Esophagus squamous epithelium (tissue), 5 donors: ENCODE results near the gene CELA3B. TPM values are rescaled to one million over a fixed set of nuclear protein-coding genes. Genes with fewer than 3 reads are reported as not detected.
"Not testable (repeated sequence)": the region's sequence is repeated elsewhere in the genome, so short reads cannot be mapped to it uniquely, and the experiment has no call there.

Source experiments
- DNase-seq: peaks from one replicate; lab custom pipeline; 2025; lab: John Stamatoyannopoulos, UW
- H3K27ac ChIP-seq, 4 donors: fragments of 200-600 bp; sonication (generic); one replicate each; pipeline ENCODE4 v1.5.1; 2016 to 2019; ENCODE audit warnings: mild to moderate bottlenecking in 1 of 4
- H3K27me3 ChIP-seq, 4 donors: fragments of 200-600 bp; sonication (generic); 1 replicate in 3 of 4; 2 replicates in 1 of 4; pipeline versions ENCODE4 v1.5.1 to v1.6.0; 2017 to 2021; ENCODE audit warnings: antibody characterized with exemption in 1 of 4
- H3K36me3 ChIP-seq, 3 donors: fragments of 200-600 bp; sonication (generic); one replicate each; pipeline ENCODE4 v1.5.1; 2016 to 2019
- H3K4me1 ChIP-seq, 3 donors: fragments of 200-600 bp; sonication (generic); one replicate each; pipeline ENCODE4 v1.5.1; 2017 to 2019
- H3K4me3 ChIP-seq, 4 donors: fragments of 200-600 bp; sonication (generic); 1 replicate in 3 of 4; 2 replicates in 1 of 4; pipeline ENCODE4 v1.5.1; 2016 to 2019; ENCODE audit warnings: mild to moderate bottlenecking in 2 of 4, moderate library complexity in 1 of 4
- H3K9me3 ChIP-seq, 3 donors: fragments of 200-600 bp; sonication (generic); one replicate each; pipeline ENCODE4 v1.5.1; 2016 to 2019
- POLR2A ChIP-seq, 4 donors: fragments of 450-650 bp; IDR thresholded peaks; one replicate each; pipeline ENCODE4 v1.6.1; 2017; ENCODE audit warnings: antibody characterized with exemption in 4 of 4, mild to moderate bottlenecking in 4 of 4, moderate library complexity in 3 of 4
- WGBS, 2 donors: methylation state at CpG; one replicate each; pipeline ENCODE4 v1.1.5; 2018; 5-methylcytosine and 5-hydroxymethylcytosine counted together
- intact Hi-C: fragments of 100-400 bp; cut with DNase I; formaldehyde crosslinking; loops from one replicate; pipeline ENCODE4 v1.15.0; 2022
- total RNA-seq, 4 donors: library from RNA; depleted of rRNA; stranded (reverse); fragments of >200 nt; gene quantifications; one replicate each; pipeline ENCODE4 v1.1.0, GENCODE V29; 2016
- TF ChIP-seq, protein P1 (sequence below), 6 experiments: fragments of 450-650 bp in 4 of 6; fragments of 200-600 bp in 2 of 6; sonication (generic) in 2 of 6; IDR thresholded peaks; one replicate each; pipeline ENCODE4 v1.5.1; 2016 to 2019; ENCODE audit warnings: antibody characterized with exemption in 6 of 6, mild to moderate bottlenecking in 4 of 6, moderate library complexity in 4 of 6
- donor health status: DM: yes; HTN: yes; CAD: no.

The CELA3B gene
- total RNA-seq, 4 donors from 2014 or later: not detected

GRCh38 chr1:22030057-22030456 lies 53.2 kb downstream of the CELA3B start:
- no peaks in the 10 kb centered on the region for H3K36me3 ChIP-seq
- no peaks in the 10 kb centered on the region for H3K9me3 ChIP-seq
- H3K27ac ChIP-seq: no peak overlapping the region
- WGBS, 2 donors: 74 to 77% methylated on average over 4 of the region's 4 CpGs
- H3K4me1 ChIP-seq: peaks cover 5 to 14% (median 6%) of the 10 kb centered on the region in 3 donors
- TF ChIP-seq POLR2A (IDR thresholded peaks at IDR 0.05): no peak
- TF ChIP-seq, protein P1, sequence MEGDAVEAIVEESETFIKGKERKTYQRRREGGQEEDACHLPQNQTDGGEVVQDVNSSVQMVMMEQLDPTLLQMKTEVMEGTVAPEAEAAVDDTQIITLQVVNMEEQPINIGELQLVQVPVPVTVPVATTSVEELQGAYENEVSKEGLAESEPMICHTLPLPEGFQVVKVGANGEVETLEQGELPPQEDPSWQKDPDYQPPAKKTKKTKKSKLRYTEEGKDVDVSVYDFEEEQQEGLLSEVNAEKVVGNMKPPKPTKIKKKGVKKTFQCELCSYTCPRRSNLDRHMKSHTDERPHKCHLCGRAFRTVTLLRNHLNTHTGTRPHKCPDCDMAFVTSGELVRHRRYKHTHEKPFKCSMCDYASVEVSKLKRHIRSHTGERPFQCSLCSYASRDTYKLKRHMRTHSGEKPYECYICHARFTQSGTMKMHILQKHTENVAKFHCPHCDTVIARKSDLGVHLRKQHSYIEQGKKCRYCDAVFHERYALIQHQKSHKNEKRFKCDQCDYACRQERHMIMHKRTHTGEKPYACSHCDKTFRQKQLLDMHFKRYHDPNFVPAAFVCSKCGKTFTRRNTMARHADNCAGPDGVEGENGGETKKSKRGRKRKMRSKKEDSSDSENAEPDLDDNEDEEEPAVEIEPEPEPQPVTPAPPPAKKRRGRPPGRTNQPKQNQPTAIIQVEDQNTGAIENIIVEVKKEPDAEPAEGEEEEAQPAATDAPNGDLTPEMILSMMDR (IDR thresholded peaks at IDR 0.05): no peak
- no peak overlapping the region for H3K4me3 ChIP-seq
- H3K27me3 ChIP-seq: no peaks in the 10 kb centered on the region
- intact Hi-C loops: no loop called here
- no peak for DNase-seq

GRCh38 chr1:22030473-22030872 lies 53.7 kb downstream of the CELA3B start:
- DNase-seq: no peak
- Histone ChIP-seq H3K9me3 (no peaks in the 10 kb centered on the region), H3K4me3 (no peak overlapping the region), H3K36me3 (no peaks in the 10 kb centered on the region), H3K27ac (no peak overlapping the region), H3K4me1 (peaks cover 5 to 14% (median 6%) of the 10 kb centered on the region in 3 donors), H3K27me3 (no peaks in the 10 kb centered on the region)
- no peak for TF ChIP-seq POLR2A (IDR thresholded peaks at IDR 0.05)
- TF ChIP-seq, protein P1 (IDR thresholded peaks at IDR 0.05): no peak
- 71 to 77% methylated on average over 3 of the region's 3 CpGs for WGBS, 2 donors
- intact Hi-C loops: no loop called here

- Histone ChIP-seq H3K4me3 (no peak overlapping the region), H3K4me1 (peaks cover under 1 to 7% (median 1%) of the 10 kb centered on the region in 3 donors), H3K36me3 (no peaks in the 10 kb centered on the region), H3K9me3 (no peaks in the 10 kb centered on the region), H3K27ac (peak overlapping the region in 2 of 4 donors; percentile 45 to 67), H3K27me3 (no peaks in the 10 kb centered on the region)
- DNase-seq: no peak
- intact Hi-C loops: no loop called here
- TF ChIP-seq POLR2A (IDR thresholded peaks at IDR 0.05): no peak
- TF ChIP-seq, protein P1 (IDR thresholded peaks at IDR 0.05): no peak
- WGBS, 2 donors: 52 to 72% methylated on average over 5 to 7 of the region's 8 CpGs
These were observed 54.6 kb downstream of the CELA3B start for GRCh38 chr1:22031214-22031962.

GRCh38 chr1:22034834-22035233 lies 58.0 kb downstream of the CELA3B start:
- H3K4me1 ChIP-seq: peaks cover 5 to 20% (median 5%) of the 10 kb centered on the region in 3 donors
- H3K9me3 ChIP-seq, DNase-seq, H3K27ac ChIP-seq, intact Hi-C loops, H3K36me3 ChIP-seq, H3K4me3 ChIP-seq, H3K27me3 ChIP-seq: not testable (repeated sequence)
- 64 to 77% methylated on average over 4 to 5 of the region's 5 CpGs for WGBS, 2 donors

DNA sequence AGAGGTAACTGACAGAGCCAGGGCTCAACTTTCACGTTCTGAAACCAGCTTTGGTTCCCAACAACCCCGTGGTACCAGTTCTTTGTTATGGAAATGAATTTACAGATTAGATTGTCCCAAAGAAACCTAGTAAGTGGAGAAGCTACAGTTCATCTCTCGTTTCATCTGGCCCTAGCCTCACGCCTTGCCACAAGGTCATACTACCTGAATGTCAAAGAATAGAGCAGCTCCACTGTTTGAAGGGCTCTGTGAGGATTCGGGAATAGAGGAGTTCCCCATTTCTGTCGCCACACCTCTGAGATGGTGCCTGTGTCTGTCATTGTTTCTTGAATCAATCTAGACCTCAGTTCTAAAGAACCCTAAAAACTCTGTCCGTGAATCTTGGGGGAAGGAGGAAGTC lies 60.7 kb downstream of the CELA3B start:
- H3K36me3 ChIP-seq: no peaks in the 10 kb centered on the region
- H3K4me3 ChIP-seq: no peak overlapping the region
- TF ChIP-seq, protein P1 (IDR thresholded peaks at IDR 0.05): no peak
- no peak for TF ChIP-seq POLR2A (IDR thresholded peaks at IDR 0.05)
- H3K27me3 ChIP-seq: no peaks in the 10 kb centered on the region
- H3K4me1 ChIP-seq: peaks cover 17 to 46% (median 28%) of the 10 kb centered on the region in 3 donors
- WGBS, 2 donors: 60 to 71% methylated on average over 6 to 7 of the region's 7 CpGs
- no peak for DNase-seq
- H3K9me3 ChIP-seq: no peaks in the 10 kb centered on the region
- intact Hi-C loops: no loop called here
- no peak overlapping the region for H3K27ac ChIP-seq
